Measurements from ENCODE around the gene NF1. TPM values are rescaled to one million over a fixed set of nuclear protein-coding genes. Genes with fewer than 3 reads are reported as not detected.

Gene NF1
- polyA plus RNA-seq, 3 donors: 1.2 to 7.4 (median 2.1) TPM

- peaks cover 4% of the 10 kb centered on the region for H3K4me1 Mint-ChIP-seq
- Histone ChIP-seq H3K4me3 (replicated peaks in 1 of 3; ENCODE audit: low read depth in 2 of 3, low read length in 3 of 3) (no peak overlapping the region), H3K27ac (ENCODE audit: low read depth in 1 of 2, low read length in 2 of 2) (no peak overlapping the region), H3K27me3 (ENCODE audit: control insufficient read depth in 2 of 2, insufficient read depth in 2 of 2, low read length in 2 of 2) (no peaks in the 10 kb centered on the region), H4K20me1 (ENCODE audit: insufficient read depth, low read length) (no peaks in the 10 kb centered on the region), H3K79me2 (ENCODE audit: insufficient read depth, low read length) (no peaks in the 10 kb centered on the region), H3K4me2 (replicated peaks; ENCODE audit: extremely low read depth, low read length, poor library complexity, severe bottlenecking) (no peak overlapping the region), H3K9me3 (replicated peaks in 1 of 2; ENCODE audit: control insufficient read depth in 1 of 2, insufficient read depth in 1 of 2, low read length in 2 of 2) (no peaks in the 10 kb centered on the region), H3K9ac (ENCODE audit: insufficient read depth, low read length, poor library complexity, severe bottlenecking) (no peak overlapping the region), H2AFZ (ENCODE audit: insufficient read depth, low read depth, low read length, poor library complexity, severe bottlenecking) (no peak overlapping the region), H3K4me1 (ENCODE audit: control insufficient read depth in 1 of 2, insufficient read depth in 2 of 2, low read length in 2 of 2) (no peaks in the 10 kb centered on the region), H3K36me3 (replicated peaks in 1 of 2; ENCODE audit: control insufficient read depth in 1 of 2, insufficient read depth in 2 of 2, low read length in 2 of 2) (peaks cover 6 to 26% of the 10 kb centered on the region in 2 donors)
- peaks cover 19 to 27% of the 10 kb centered on the region in 2 donors for H3K36me3 Mint-ChIP-seq
- H3K4me3 Mint-ChIP-seq: no peak overlapping the region
- no peak for DNase-seq
- TF ChIP-seq CTCF (IDR thresholded peaks at IDR 0.05): no peak
- intact Hi-C loops (cut with micrococcal nuclease): no loop called here
- H3K27ac Mint-ChIP-seq: no peak overlapping the region
- H3K27me3 Mint-ChIP-seq (ENCODE audit: low read depth in 3 of 3): no peaks in the 10 kb centered on the region
- WGBS (ENCODE audit: insufficient coverage): no CpG with 5 or more reads among the region's 3 CpGs
- H3K9me3 Mint-ChIP-seq: no peaks in the 10 kb centered on the region
Measured at GRCh38 chr17:31256936-31257335, 162.2 kb downstream of the NF1 start.

GRCh38 chr17:31260151-31260550 is 165.4 kb downstream of the NF1 start:
- H3K79me2 ChIP-seq (ENCODE audit: insufficient read depth, low read length): no peaks in the 10 kb centered on the region
- no peak overlapping the region for H2AFZ ChIP-seq (ENCODE audit: insufficient read depth, low read depth, low read length, poor library complexity, severe bottlenecking)
- peaks cover 4% of the 10 kb centered on the region for H3K4me1 Mint-ChIP-seq
- no peak overlapping the region for H3K9ac ChIP-seq (ENCODE audit: insufficient read depth, low read length, poor library complexity, severe bottlenecking)
- no peaks in the 10 kb centered on the region for H3K27me3 ChIP-seq (ENCODE audit: control insufficient read depth in 2 of 2, insufficient read depth in 2 of 2, low read length in 2 of 2)
- H3K4me3 ChIP-seq (replicated peaks in 1 of 3; ENCODE audit: low read depth in 2 of 3, low read length in 3 of 3): no peak overlapping the region
- no peak overlapping the region for H3K27ac Mint-ChIP-seq
- no peak overlapping the region for H3K4me3 Mint-ChIP-seq
- no peaks in the 10 kb centered on the region for H4K20me1 ChIP-seq (ENCODE audit: insufficient read depth, low read length)
- intact Hi-C loops (cut with micrococcal nuclease): no loop called here
- H3K27me3 Mint-ChIP-seq (ENCODE audit: low read depth in 3 of 3): no peaks in the 10 kb centered on the region
- peaks cover 21 to 28% of the 10 kb centered on the region in 2 donors for H3K36me3 Mint-ChIP-seq
- WGBS (ENCODE audit: insufficient coverage): 100% methylated on average over 1 of the region's 3 CpGs
- TF ChIP-seq CTCF (IDR thresholded peaks at IDR 0.05): no peak
- no peaks in the 10 kb centered on the region for H3K9me3 Mint-ChIP-seq
- no peak overlapping the region for H3K27ac ChIP-seq (ENCODE audit: low read depth in 1 of 2, low read length in 2 of 2)
- H3K4me1 ChIP-seq (ENCODE audit: control insufficient read depth in 1 of 2, insufficient read depth in 2 of 2, low read length in 2 of 2): no peaks in the 10 kb centered on the region
- no peak for DNase-seq
- H3K9me3 ChIP-seq (replicated peaks in 1 of 2; ENCODE audit: control insufficient read depth in 1 of 2, insufficient read depth in 1 of 2, low read length in 2 of 2): no peaks in the 10 kb centered on the region
- H3K36me3 ChIP-seq (replicated peaks in 1 of 2; ENCODE audit: control insufficient read depth in 1 of 2, insufficient read depth in 2 of 2, low read length in 2 of 2): peaks cover 6 to 19% of the 10 kb centered on the region in 2 donors
- H3K4me2 ChIP-seq (replicated peaks; ENCODE audit: extremely low read depth, low read length, poor library complexity, severe bottlenecking): no peak overlapping the region
